ENCODE data around the gene HLCS.

Gene HLCS

DNA sequence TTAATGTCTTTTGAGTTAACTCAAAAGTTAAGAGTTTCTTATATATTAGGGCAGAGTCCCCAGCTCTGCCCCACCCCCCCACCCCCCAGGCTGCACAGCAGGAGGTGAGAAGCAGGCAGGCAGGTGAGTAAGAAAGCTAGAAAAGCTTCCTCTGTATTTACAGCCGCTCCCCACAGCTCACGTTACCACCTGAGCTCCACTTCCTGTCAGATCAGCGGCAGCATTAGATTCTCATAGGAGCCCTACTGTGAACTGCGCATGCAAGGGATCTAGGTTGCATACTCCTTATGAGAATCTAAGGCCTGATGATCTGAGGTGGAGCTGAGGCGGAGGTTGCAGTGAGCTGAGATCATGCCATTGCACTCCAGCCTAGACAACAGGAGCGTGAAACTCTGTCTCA is 185.6 kb downstream of the HLCS start:
- no peak for DNase-seq (ENCODE audit: low read depth, low spot score)

DNA sequence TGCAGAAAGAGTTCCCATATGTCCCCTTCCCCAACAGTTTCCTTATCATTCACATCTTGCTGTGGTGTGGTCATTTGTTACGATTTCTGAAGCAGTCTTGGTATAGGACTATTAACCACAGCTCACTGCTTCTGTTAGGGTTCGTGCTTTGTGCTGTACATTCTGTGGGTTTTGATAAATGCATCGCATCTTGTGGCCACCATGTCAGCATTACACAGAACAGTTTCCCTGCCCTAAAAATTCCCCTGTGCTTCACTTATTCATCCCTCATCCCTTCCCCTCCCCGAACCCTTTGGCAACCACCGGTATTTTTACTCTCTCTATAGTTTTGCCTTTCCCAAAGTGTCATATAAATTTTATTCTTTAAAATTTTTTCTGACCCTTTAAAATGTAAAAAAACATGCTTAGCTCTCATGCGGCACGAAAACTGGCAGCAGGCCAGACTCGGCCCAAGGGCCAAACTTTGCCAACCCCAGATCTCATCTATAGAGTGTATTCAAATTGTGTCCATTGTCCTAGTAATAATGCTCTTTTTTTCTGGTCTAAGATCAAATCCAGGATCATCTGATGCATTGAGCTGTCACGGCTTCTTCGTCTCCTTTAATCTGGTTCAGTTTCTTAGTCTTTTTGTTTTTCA is 189.4 kb downstream of the HLCS start:
- DNase-seq (ENCODE audit: low read depth, low spot score), result no peak

DNA sequence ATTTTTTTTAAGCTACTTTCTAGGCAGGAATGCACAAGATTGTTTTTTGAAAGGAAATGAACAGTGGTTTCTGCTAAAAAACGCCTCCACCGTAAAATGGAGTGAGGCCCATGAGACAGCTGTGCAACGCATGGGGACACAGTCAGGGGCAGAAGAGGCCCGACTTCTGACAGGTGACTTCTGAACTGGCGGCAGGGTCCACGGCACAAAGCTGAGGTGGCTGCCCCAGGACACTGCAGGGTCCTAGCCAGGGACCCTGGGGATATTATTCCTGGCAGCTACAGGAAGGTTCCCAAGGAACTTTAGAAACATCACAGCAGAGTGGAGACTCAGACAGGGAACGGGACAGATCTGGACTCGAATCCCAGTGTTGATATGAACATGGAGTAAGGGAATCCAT is 192.5 kb downstream of the HLCS start:
- no peak for DNase-seq (ENCODE audit: low read depth, low spot score)

DNA sequence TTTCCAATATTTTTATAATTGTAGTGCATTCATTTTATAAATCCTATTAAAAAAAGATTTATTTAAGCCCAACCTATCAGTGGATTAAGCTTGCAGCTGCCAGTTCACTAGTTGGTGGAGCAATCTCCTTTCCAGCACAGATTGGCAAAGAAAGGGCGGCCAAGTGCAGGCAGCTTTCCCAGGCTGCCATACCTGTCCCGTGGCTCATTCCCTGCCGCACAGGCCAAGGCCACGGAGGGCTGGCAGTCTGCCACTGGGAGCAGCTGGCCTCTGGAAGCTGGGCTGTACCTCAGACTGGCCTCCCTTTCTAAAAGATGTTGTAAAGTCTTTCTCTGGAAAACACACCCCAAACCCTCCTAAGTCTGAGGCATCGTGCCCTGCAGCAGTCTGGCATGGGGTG is 193.4 kb downstream of the HLCS start:
- no peak for DNase-seq (ENCODE audit: low read depth, low spot score)

DNA sequence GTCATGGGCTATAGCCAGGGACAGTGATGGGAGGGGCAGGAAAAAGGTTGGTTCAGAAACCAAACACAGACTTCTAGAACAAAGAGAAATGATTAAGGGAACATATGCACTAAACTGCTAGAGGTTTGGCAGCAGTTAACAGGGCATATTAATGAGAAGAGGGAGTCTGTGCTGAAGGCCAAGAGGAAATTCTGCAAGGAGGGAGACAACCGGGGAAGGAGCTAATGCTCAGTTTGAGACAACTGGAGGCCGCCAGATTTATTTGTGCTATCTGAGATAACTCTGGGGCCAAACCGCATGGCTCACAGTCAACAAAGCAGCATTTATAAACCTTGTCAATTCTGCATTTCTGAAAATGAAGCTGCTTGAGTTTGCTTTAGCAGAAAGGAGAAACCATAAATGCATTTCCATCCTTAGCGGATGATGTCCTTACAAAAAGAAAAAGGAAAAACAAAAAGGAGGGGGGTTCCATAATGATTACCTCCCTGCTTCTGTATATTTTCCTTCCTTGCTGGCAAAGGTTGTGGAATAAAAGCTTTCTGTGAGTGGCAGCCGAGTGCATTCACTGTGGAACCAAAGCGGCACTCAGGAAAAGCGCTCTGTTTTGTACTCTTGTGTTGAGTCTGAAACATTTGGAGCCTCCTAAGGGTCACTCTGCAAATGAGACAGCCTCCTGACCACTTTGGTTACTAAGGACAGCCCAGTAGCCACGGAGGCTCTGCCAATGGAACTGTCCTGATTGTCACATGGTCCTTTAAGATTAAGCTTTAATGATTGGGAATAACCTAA is 197.2 kb downstream of the HLCS start:
- no peak for DNase-seq (ENCODE audit: low read depth, low spot score)

DNA sequence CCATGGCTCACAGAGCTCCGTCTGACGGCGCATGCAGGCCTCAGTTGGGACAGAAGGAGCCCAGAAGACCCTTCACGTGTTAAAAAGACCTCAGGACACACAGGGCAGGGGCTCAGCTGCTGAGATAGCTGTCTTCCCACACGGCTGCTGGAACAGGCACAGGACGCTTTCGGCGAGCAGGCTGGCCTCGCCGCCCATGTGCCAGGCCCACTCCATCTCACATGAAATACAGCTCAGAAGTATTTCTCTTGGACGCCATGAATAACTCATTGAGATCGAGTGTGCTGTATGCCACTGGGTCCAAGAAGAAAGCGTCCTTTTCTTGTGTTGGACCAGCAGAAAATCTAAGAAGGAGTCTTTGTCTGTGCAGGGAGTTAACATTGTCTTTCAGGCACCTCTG is 198.0 kb downstream of the HLCS start:
- no peak for DNase-seq (ENCODE audit: low read depth, low spot score)

DNA sequence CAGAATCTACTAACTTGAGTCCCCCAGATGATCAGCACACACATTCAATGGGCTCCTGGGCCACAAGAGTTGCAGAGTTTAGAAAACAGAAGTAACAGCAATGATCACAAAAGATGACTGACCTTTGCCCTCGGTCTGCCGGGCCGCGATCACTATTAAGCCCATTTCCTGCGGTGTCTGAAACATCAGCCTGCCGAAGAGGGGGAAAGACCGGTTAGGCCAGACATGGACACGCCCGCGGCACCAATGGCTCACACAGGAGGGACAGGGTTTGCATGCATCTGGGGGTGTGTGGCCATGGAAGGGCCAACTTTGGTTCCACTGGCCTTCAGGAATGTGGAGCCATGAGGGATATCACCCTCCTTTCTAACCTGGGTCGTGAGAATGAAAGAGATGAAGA is 199.4 kb downstream of the HLCS start:
- DNase-seq (ENCODE audit: low read depth, low spot score), result no peak

DNA sequence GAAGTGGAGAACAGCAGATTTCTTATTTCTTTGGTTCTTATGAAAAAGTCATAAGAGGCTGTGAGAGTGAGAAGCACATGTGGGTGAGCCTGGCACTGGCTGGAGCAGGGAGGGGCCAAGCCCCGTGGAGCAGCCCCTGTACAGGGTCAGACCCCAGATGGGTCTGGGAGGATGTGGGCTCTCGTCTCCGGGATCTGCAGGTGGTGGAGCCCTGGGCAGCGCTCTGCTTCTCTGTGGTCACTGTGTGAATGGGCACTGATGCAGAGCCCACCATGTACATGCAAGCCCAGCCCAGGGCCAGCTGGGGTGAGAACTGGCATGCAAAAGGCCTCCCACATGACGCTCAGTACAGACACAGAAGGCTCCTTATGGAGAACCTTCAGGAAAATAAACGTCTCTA is 200.0 kb downstream of the HLCS start:
- no peak for DNase-seq (ENCODE audit: low read depth, low spot score)

DNA sequence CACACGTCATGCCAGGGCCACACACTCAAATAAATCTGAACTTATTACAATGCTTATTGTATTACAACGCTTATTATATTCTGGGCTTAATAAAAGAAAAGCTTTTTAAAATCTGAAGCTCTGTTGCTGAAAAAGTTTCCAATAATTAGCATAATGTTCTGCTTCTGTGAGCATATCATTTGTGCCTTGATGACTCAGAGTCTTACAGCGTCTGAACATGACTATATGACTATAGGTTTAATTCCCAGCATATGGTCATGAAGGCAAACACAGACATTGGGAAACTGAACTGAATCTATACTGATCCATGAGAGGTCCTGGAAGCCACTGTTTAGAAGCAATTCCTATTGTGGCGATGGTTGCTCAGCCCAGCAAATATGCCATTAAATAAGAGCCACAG is 201.2 kb downstream of the HLCS start:
- DNase-seq (ENCODE audit: low read depth, low spot score), result no peak

DNA sequence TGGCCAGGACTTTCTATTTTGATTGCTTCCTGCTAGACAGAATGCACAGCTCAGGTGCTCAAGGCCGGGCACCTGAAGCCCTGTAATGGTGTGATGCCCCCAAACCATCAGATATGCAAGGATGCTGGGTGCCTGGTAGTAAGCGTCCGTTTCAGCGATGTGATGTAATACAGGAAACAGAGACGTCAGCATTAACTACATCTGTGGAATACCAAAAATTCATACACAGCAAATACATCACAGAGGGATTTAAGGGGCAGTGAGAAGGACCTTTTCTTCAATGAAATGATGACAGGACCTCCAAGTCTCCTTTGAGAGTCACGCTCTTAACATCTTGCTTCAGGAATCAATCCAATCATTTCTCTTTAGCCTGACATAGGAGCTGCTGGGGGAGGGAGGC is 203.2 kb downstream of the HLCS start:
- no peak for DNase-seq (ENCODE audit: low read depth, low spot score)

DNA sequence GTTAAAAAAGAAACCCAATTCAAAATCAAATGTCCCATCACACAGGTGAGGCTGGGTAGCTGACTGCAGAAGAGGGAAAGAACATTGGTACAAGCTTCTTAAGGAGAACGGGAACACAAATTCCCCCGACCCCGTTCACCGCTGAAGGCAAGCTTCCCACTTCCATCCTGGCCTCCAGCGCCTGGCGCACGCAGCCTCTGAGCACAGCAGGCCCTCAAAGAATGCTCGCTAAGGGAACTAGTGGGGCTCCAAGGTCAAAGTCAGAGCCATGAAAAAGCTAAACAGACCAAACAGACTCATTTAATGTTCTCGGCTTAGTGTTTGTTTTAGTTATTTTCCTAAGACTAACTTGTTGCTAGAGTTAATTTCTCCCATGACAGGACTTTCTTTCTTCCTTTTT is 203.8 kb downstream of the HLCS start:
- DNase-seq (ENCODE audit: low read depth, low spot score), result no peak

DNA sequence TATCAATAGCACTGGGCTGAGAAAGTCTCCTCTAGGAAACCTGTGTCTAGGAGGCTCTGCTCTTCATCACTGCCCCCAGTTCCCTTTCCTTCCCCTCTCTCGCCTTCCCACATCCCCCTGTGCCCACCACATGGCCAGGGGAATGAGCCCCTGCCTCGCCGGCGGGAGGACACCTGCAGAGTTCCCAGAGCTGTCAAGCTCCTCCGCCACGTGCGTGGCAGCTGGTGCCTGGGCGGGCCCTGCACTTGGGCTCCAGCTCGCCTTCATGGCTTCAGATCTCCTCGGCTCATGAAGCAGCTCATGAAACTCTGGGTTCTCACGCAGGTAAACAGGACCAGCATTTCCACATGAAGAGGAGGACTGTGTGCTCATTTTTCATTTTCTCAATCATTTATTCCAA is 204.8 kb downstream of the HLCS start:
- DNase-seq (ENCODE audit: low read depth, low spot score), result no peak

DNA sequence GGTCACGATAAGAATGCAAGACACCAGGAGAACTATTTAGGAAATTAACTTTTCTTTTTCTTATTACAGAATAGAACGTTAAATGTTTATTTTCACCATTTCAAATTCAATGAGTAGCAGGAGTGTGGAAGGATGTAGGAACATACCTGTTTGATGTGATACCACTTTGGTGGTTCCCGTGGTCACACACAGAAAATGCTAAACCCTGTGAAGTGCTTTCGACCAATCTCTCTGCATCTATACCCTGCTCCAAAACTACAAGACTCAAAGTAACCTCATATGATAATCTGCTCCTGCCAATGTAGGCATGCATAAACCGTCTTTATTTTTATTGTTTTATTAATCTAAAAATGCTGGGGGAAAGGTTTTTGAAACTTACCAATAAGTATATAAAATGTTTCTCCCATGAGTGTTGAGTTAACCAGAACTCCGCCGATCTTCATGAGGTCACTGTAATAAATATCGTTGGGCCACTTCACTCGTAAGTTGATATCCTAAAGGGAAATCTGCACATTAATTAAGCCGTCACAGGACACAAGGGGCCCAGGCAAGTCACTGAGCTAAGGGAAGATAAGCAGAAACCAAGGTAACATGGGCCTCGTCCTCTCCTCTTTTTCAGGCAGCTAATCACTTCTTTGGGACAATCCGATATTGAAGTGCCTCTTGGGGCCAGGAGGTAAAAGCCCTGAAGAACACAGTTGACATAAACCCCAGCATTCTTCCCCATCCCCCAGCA is 207.0 kb downstream of the HLCS start:
- no peak for DNase-seq (ENCODE audit: low read depth, low spot score)

DNA sequence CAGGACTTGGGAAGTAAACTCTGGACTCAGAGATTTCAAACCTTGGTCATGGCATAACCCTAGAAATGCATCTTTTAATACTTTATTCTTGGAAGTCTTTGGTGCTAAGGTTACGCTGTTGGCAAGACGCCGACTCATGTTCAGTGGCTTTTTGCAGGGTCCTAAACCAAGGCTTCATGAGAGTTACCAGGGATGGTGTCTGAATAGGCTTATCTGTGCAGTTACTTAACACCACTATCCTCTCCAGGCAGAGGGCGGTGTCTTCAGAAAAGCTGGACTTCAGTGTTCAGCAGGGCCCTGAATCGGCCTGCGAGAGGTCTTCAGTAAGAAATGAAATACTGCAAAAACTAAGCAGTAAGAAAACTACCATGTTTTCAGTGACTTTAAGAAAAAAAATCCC is 209.3 kb downstream of the HLCS start:
- DNase-seq (ENCODE audit: low read depth, low spot score), result no peak

DNA sequence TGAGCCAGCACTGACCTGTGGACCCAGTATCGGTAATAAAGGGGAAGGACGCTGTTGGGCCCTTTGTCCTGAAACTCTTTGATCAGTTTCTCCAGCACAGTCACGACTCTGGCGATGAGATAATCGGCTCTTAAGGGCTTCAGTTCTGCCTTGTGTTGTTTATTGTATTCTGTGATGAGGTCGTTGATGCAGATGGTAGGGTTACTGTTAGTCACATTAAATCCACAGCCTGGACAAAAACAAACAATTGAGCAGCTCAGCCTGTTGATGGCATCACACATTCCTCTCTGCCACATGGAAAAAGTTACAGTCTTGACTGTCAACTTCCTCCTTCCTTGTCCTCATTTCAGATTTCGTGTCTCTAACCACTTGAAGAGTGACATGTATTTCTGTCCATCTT is 209.9 kb downstream of the HLCS start:
- no peak for DNase-seq (ENCODE audit: low read depth, low spot score)

DNA sequence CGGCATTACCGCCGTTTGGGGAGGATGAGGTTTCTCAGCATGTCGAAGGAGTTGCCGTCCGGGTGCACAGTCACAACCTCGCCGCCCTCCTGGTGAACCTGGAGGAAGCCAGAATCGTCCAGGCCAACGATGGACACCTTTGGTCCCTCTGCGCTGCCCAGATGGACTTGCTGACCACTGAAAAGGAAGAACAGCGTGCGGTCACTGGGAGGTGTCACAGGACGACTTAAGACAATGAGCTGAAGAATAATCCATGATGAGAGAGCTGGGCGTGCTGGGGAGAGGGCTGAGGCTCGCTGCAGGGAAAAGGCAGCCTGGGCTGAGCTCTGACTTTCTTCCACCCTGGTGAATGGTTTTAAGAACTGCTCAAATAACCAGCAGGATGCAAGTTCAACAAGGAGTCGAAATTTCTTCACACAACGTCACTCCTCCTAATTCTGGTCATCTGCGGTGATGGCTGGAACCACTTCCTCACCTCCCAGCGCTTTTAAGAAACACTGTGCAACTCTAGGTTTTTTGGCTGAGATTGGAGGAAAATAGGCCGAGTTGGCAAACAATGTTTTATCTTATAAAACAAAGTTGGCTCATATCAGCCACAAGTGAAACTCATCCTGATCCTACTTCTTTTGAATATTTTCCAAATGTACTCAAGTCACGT is 212.1 kb downstream of the HLCS start:
- DNase-seq (ENCODE audit: low read depth, low spot score), result no peak

DNA sequence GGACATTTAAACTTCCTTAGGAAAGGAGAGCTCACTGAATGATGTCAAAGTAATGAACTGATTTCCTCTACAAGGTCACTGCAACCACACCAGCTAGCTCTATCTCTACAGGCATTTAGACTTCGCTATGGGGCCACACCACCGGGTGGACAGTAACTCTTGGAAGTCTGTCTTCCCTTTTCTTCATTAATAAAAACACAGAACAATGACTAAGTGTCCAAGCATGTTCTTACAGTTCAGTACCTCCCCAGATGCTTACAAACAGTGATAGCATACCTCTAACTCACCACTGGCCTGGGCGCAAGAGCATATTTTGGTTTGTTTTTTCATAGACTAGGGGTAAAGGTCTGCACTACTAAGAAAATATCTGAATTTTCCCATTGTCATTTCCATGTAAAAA is 212.9 kb downstream of the HLCS start:
- no peak for DNase-seq (ENCODE audit: low read depth, low spot score)

DNA sequence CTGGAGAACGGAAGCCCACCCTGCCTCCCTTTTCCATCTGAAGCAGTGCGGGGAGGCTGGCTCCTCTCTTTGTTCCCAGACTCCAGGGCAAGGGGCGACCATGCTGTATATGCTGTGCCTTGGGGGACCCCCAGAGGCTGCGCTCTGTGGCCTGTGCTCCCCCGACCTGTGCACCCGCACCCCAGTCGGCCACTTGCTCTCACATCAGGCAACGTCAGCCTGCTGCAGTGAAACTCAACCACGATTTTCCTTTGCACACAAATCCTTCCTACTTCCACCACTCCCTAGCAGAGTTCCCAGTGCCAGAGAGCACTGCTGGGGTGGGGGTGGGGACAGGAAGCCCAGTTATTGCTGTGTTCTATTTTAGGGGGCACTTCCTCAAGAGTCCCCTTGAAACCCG is 215.1 kb downstream of the HLCS start:
- DNase-seq (ENCODE audit: low read depth, low spot score), result no peak

DNA sequence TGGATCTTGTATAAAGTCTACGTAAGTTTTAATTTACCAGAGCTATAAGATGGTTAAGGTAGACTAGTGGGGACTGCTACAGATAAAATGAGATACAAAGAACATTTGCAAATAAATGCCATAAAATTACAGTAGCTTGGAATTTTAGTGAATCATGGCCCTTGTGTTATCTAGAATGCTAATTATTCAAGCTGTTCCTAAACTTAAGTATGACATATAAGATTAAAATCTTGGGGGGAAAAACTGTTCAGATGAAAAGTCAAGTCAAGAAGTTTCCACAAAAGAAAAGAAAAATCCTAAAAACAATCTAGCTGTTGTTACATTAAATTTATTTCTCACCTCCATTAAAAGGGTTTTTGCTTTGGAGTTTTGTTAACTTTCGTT is 215.9 kb downstream of the HLCS start:
- no peak for DNase-seq (ENCODE audit: low read depth, low spot score)

DNA sequence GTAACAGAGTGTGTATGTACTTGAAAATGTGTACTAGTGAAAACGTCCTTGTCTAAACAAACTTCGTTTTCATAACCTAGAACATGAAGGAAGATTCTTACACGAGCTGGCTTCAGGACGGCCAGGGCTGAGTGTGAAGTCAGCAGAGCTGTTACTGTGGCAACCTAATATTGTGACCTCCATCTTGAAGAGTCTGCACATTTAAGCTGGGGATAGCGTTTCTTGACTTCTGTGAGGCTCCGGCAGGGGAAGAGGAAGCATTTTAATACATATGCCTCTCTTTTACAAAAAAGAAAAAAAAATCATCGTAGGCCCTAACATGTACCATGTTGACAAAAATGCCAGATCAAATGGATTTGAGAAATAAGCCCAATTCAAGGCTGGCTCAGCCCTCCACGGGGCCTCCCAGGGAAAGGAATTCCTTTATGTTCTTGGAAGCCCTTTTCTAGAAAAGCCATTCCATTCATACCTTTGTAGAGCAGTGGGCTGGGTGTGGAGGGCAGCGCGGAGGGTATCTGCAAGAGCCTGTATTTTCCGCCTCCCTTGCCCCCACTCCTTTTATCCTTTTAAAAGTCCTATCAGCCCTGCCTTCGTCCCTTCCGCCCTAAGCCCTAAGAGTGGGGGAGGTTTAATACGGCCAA is 216.4 kb downstream of the HLCS start:
- no peak for DNase-seq (ENCODE audit: low read depth, low spot score)

DNA sequence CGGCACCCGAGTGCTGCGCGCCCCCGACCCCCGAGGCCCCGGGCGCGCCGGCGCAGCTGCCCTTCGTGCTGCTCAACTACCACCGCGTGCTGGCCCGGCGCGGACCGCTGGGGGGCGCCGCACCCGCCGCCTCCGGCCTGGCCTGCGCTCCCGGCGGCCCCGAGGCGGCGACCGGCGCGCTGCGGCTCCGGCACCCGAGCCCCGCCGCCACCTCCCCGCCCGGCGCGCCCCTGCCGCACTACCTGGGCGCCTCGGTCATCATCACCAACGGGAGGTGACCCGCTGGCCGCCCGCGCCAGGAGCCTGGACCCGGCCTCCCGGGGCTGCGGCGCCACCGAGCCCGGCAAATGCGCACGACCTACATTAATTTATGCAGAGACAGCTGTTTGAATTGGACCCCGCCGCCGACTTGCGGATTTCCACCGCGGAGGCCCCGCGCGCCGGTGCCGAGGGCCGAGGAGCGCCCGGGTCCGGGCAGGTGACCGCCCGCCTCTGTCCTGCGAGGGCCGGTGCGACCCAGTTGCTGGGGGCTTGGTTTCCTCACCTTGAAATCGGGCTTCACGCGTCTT is 218.6 kb downstream of the HLCS start:
- DNase-seq (ENCODE audit: low read depth, low spot score), result no peak
